Measurements from ENCODE around the gene HSPG2. TPM values are rescaled to one million over a fixed set of nuclear protein-coding genes. Genes with fewer than 3 reads are reported as not detected.

HSPG2 gene
- total and polyA plus RNA-seq, 9 of the 15 experiments (the other 6 are each of a cell fraction or from before 2014, with no cell fraction given) = 0.14 to 160 (median 15.7) TPM

GRCh38 chr1:21903638-21904453, 33.3 kb downstream of the HSPG2 start (continued):
- TF ChIP-seq GTF3C2 (IDR thresholded peaks at IDR 0.05; ENCODE audit: borderline replicate concordance, extremely low read depth, insufficient read length) (no peak), THAP7 (CRISPR knock-in tag; IDR thresholded peaks at IDR 0.05) (no peak), KDM4B (IDR thresholded peaks at IDR 0.05; ENCODE audit: borderline replicate concordance in 2 of 2, low read depth in 1 of 2) (no peak), MCM5 (IDR thresholded peaks at IDR 0.05; ENCODE audit: low read depth) (no peak), NR3C1 (CRISPR knock-in tag; IDR thresholded peaks at IDR 0.05) (no peak), ZNF57 (CRISPR knock-in tag; IDR thresholded peaks at IDR 0.05) (no peak), CREB1 (IDR thresholded peaks at IDR 0.05) (no peak), CREB1 (CRISPR knock-in tag; IDR thresholded peaks at IDR 0.05) (no peak), ZNF75A (CRISPR knock-in tag; IDR thresholded peaks at IDR 0.05) (no peak), ZNF785 (CRISPR knock-in tag; IDR thresholded peaks at IDR 0.05) (no peak), SLC30A9 (CRISPR knock-in tag; IDR thresholded peaks at IDR 0.05) (no peak), DNMT1 (IDR thresholded peaks at IDR 0.05) (no peak), TFAP4 (CRISPR knock-in tag; IDR thresholded peaks at IDR 0.05; ENCODE audit: borderline replicate concordance) (no peak), ZMIZ1 (IDR thresholded peaks at IDR 0.05; ENCODE audit: low read depth in 2 of 2, low read length in 2 of 2) (no peak), ZBTB7A (IDR thresholded peaks at IDR 0.05; ENCODE audit: borderline replicate concordance, control insufficient read depth, low read depth, low read length) (peak; percentile 61; the same call in 1 of the 2 replicates), ERF (CRISPR knock-in tag; IDR thresholded peaks at IDR 0.05) (no peak; the same call in none of the 2 replicates), PML (IDR thresholded peaks at IDR 0.05; ENCODE audit: low read length) (no peak), DIDO1 (tag; IDR thresholded peaks at IDR 0.05; ENCODE audit: low read depth) (no peak), KLF13 (tag; IDR thresholded peaks at IDR 0.05; ENCODE audit: borderline replicate concordance, low read depth) (no peak)
